Heart right ventricle (tissue), 16 donors: ENCODE results near the gene FHIT. TPM values are rescaled to one million over a fixed set of nuclear protein-coding genes. Genes with fewer than 3 reads are reported as not detected.

Source experiments
- ATAC-seq, 8 donors: fragments of 200-7000 bp; cut with Tn5 transposase; one replicate each; pipeline ENCODE4 v1.9.1; 2020; ENCODE audit warnings: mild to moderate bottlenecking in 8 of 8, moderate library complexity in 8 of 8, moderate number of reproducible peaks in 1 of 8
- DNase-seq, 2 donors: peaks; one replicate each; pipeline ENCODE4 v3.0.0-alpha.2; 2020
- H3K27ac ChIP-seq, 10 donors: fragments of 200-600 bp; sonication (generic) in 2 of 10; one replicate each; pipeline versions ENCODE4 v1.5.0 to v1.8.0; 2020 to 2022; ENCODE audit warnings: mild to moderate bottlenecking in 3 of 10
- H3K27me3 ChIP-seq, 7 donors: fragments of 200-600 bp; one replicate each; pipeline ENCODE4 v1.8.0; 2021 to 2022; ENCODE audit warnings: mild to moderate bottlenecking in 2 of 7
- H3K36me3 ChIP-seq, 9 donors: fragments of 200-600 bp; sonication (generic) in 1 of 9; one replicate each; pipeline versions ENCODE4 v1.5.0 to v1.8.0; 2020 to 2022; ENCODE audit warnings: mild to moderate bottlenecking in 2 of 9
- H3K4me1 ChIP-seq, 9 donors: fragments of 200-600 bp; sonication (generic) in 1 of 9; one replicate each; pipeline versions ENCODE4 v1.5.0 to v1.8.0; 2020 to 2022; ENCODE audit warnings: mild to moderate bottlenecking in 4 of 9
- H3K4me3 ChIP-seq, 10 donors: fragments of 200-600 bp; sonication (generic) in 2 of 10; one replicate each; pipeline versions ENCODE4 v1.5.0 to v1.8.0; 2020 to 2022; ENCODE audit warnings: mild to moderate bottlenecking in 7 of 10, moderate library complexity in 2 of 10
- H3K9me3 ChIP-seq, 11 donors: fragments of 200-600 bp in 10 of 11; sonication (generic) in 2 of 11; one replicate each; pipeline versions ENCODE4 v1.5.0 to v1.8.0; 2013 to 2022; ENCODE audit warnings: mild to moderate bottlenecking in 2 of 11, control low read depth in 1 of 11, moderate library complexity in 1 of 11
- WGBS, 2 donors: extraction: QIAGEN DNeasy Blood & Tissue Kit; methylation state at CpG; one replicate each; pipeline ENCODE4 v1.1.7; 2013; ENCODE audit warnings: inconsistent platforms in 1 of 2; 5-methylcytosine and 5-hydroxymethylcytosine counted together
- intact Hi-C, 10 donors: fragments of 100-400 bp; cut with DNase I; formaldehyde crosslinking; loops; one replicate each; pipeline versions ENCODE4 v1.11.1 to v1.14.2; 2022
- polyA plus RNA-seq, 2 donors: library from polyadenylated mRNA; stranded (reverse); fragments of 200-250 nt; gene quantifications; one replicate each; pipeline ENCODE4 v1.2.3, GENCODE V29; 2013
- total RNA-seq, 10 donors: library from RNA; stranded (reverse); fragmentation: NEBNext Ultra II Directional in 3 of 10; extraction: Animal tissue kit (Norgen Biotek cat#: 25700) in 3 of 10; gene quantifications; one replicate each; pipeline versions ENCODE4 v1.2.1 to v1.2.4, GENCODE V29; 2021 to 2023
- TF ChIP-seq, protein P1 (sequence below), 9 donors: fragments of 200-600 bp; sonication (generic) in 2 of 9; IDR thresholded peaks; one replicate each; pipeline versions ENCODE4 v1.5.0 to v1.8.0; 2021 to 2022; ENCODE audit warnings: antibody characterized with exemption in 9 of 9, mild to moderate bottlenecking in 5 of 9, moderate library complexity in 1 of 9
- donor health status: Arrhythmogenic right ventricular cardiomyopathy.
- donor health status: ischemic (EF 13 %, LVEDD 7.1; RV severe dilation, severe dysfunction).
- donor health status: healthy with polysubstance abuse.
- donor health status: DM: no; HTN: yes; CAD: no.
- donor health status: DM: no; HTN: no; CAD: no.
- donor health status: ischemic (EF 25% LVEDD 6.9; RV normal size, moderate dysfunction).
- donor health status: ischemic (EF 25% LVEDD 5.7; RV mildly dilated, moderate dysfunction).
- donor health status: healthy.
- donor health status: DM: yes; HTN: yes; CAD: no.
- donor health status: Ischemic cardiomyopathy.
- donor health status: ischemic (EF 35%, LVEDD 5.7; RV mildly dilated, moderate dysfunction).
- donor health status: nonischemic (EF 11% LVEDD 7.7; RV severe dilation, severe dysfunction).
- donor health status: DM: yes; HTN: yes; CAD: no.
- donor health status: PGD.
- donor health status: ischemic (EF 29% LVEDD 5.4; RV normal size, mild dysfunction).
- donor health status: nonischemic (EF 23%, LVEDD 6.1; RV moderate dilation, normal function).

The FHIT gene
- total and polyA plus RNA-seq, 12 donors: 4.7 to 25.5 (median 18.3) TPM

- Histone ChIP-seq H3K27ac (peak overlapping the region in 2 of 10 donors; percentile 8 to 21), H3K4me3 (no peak overlapping the region), H3K4me1 (no peaks in the 10 kb centered on the region), H3K9me3 (no peaks in the 10 kb centered on the region), H3K27me3 (no peaks in the 10 kb centered on the region), H3K36me3 (no peaks in the 10 kb centered on the region)
- TF ChIP-seq, protein P1, sequence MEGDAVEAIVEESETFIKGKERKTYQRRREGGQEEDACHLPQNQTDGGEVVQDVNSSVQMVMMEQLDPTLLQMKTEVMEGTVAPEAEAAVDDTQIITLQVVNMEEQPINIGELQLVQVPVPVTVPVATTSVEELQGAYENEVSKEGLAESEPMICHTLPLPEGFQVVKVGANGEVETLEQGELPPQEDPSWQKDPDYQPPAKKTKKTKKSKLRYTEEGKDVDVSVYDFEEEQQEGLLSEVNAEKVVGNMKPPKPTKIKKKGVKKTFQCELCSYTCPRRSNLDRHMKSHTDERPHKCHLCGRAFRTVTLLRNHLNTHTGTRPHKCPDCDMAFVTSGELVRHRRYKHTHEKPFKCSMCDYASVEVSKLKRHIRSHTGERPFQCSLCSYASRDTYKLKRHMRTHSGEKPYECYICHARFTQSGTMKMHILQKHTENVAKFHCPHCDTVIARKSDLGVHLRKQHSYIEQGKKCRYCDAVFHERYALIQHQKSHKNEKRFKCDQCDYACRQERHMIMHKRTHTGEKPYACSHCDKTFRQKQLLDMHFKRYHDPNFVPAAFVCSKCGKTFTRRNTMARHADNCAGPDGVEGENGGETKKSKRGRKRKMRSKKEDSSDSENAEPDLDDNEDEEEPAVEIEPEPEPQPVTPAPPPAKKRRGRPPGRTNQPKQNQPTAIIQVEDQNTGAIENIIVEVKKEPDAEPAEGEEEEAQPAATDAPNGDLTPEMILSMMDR (IDR thresholded peaks at IDR 0.05): no peak
- ATAC-seq (peak in 3 of 8 donors; percentile 72 to 80 (median 78)), DNase-seq (no peak)
- 81 to 83% methylated on average over 4 of the region's 4 CpGs for whole genome bisulfite sequencing, 2 donors
- intact Hi-C loops: no loop called here
Measured at GRCh38 chr3:59970796-59971195, 1280.5 kb downstream of the FHIT start.

DNA sequence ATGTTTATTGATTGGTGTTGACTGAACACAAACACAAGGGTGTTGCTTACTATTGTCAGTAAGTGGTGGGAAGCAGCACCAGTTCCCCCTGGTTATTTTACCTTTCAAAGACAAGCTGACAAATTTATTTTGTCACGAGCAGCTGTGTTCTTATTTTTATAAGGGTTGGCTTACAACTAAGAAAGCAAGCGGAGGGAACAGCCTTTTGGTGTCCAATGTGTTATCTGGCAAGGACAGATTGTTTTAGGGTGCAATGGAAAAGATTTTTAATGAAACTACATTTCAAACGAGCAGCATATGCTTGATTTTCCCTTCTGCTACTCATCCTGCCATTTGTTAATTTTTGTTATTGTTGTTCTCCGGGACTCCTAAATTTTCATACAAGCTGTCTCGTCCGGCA is 1280.9 kb downstream of the FHIT start:
- 65 to 78% methylated on average over 6 of the region's 6 CpGs for WGBS, 2 donors
- Histone ChIP-seq H3K4me1 (no peaks in the 10 kb centered on the region), H3K9me3 (no peaks in the 10 kb centered on the region), H3K36me3 (no peaks in the 10 kb centered on the region), H3K27me3 (no peaks in the 10 kb centered on the region), H3K27ac (peak overlapping the region in 2 of 10 donors; percentile 8 to 21), H3K4me3 (no peak overlapping the region)
- intact Hi-C loops: no loop called here
- DNase-seq (no peak), ATAC-seq (peak in 4 of 8 donors; percentile 44 to 86 (median 66))
- TF ChIP-seq, protein P1 (IDR thresholded peaks at IDR 0.05): no peak

- no peaks in the 10 kb centered on the region for H3K9me3 ChIP-seq
- no peaks in the 10 kb centered on the region for H3K36me3 ChIP-seq
- DNase-seq: no peak
- 73 to 76% methylated on average over 5 of the region's 5 CpGs for WGBS, 2 donors
- ATAC-seq: no peak
- TF ChIP-seq, protein P1 (IDR thresholded peaks at IDR 0.05): no peak
- H3K27me3 ChIP-seq: no peaks in the 10 kb centered on the region
- H3K4me3 ChIP-seq: no peak overlapping the region
- no peaks in the 10 kb centered on the region for H3K4me1 ChIP-seq
- intact Hi-C loops: no loop called here
- H3K27ac ChIP-seq: no peak overlapping the region
Measured at GRCh38 chr3:59968513-59969045, 1282.7 kb downstream of the FHIT start.

GRCh38 chr3:59963676-59964075 is 1287.6 kb downstream of the FHIT start:
- WGBS, 2 donors: 59 to 60% methylated on average over 4 of the region's 4 CpGs
- Histone ChIP-seq H3K27ac (no peak overlapping the region), H3K27me3 (no peaks in the 10 kb centered on the region), H3K9me3 (peaks cover 0 to 5% (median 0%) of the 10 kb centered on the region in 11 donors), H3K4me3 (no peak overlapping the region), H3K36me3 (no peaks in the 10 kb centered on the region), H3K4me1 (no peaks in the 10 kb centered on the region)
- no peak for ATAC-seq
- DNase-seq: no peak
- intact Hi-C loops: no loop called here
- TF ChIP-seq, protein P1 (IDR thresholded peaks at IDR 0.05): no peak
